GM13976 (cell line): ENCODE results near the gene PREX1.

Experiments used
- DNase-seq: peaks from one replicate; pipeline ENCODE4 v3.0.0; 2012; ENCODE audit warnings: low spot score
- CTCF ChIP-seq: IDR thresholded peaks from 2 replicates; pipeline ENCODE4 v1.5.1; 2012; ENCODE audit warnings: borderline replicate concordance, mild to moderate bottlenecking; ENCODE audit not compliant: insufficient read depth; ENCODE audit errors: extremely low read depth, missing control alignments, control extremely low read depth
- in situ Hi-C: fragments of 300-500 bp; cut with MboI; formaldehyde crosslinking; loops from one replicate; pipeline ENCODE4 v1.12.0; 2022; ENCODE audit warnings: low sequenced_read_pairs, mixed read lengths, inconsistent platforms; ENCODE audit not compliant: unreplicated experiment

Gene PREX1

DNA sequence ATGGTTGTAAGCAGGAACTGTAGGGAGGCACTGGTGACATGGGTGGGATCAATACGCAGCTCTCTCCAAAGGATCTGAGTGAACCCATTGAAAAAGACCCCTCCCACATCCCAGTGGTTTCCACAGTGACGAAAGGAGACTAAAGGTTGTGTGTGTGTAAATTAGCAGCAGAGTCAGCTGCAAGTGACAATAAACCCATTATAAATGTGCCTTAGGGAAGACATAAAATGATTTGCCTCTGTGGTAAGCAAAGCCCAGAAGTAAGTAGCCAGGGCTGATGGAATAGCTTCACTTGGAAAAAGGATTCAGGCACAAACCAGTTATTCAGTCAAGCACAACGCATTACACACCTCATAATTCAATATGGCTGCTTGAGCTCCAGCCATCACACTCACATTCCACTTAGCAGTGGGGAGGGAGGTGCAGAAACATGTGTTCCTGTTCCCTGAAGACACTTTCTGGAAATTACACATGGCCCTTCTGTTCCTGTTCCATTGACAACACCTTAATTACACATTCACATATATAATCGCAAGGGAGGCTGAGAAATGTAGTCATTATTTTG, 231.4 kb downstream of the PREX1 start:
- no peak for TF ChIP-seq CTCF
- in situ Hi-C loops: no loop called here
- no peak for DNase-seq

- DNase-seq: no peak
- TF ChIP-seq CTCF: no peak
- in situ Hi-C loops: no loop called here
Measured at GRCh38 chr20:48595495-48596333, 232.1 kb downstream of the PREX1 start.

GRCh38 chr20:48594533-48594932, 233.3 kb downstream of the PREX1 start:
- in situ Hi-C loops: no loop called here
- DNase-seq: no peak
- TF ChIP-seq CTCF: no peak

DNA sequence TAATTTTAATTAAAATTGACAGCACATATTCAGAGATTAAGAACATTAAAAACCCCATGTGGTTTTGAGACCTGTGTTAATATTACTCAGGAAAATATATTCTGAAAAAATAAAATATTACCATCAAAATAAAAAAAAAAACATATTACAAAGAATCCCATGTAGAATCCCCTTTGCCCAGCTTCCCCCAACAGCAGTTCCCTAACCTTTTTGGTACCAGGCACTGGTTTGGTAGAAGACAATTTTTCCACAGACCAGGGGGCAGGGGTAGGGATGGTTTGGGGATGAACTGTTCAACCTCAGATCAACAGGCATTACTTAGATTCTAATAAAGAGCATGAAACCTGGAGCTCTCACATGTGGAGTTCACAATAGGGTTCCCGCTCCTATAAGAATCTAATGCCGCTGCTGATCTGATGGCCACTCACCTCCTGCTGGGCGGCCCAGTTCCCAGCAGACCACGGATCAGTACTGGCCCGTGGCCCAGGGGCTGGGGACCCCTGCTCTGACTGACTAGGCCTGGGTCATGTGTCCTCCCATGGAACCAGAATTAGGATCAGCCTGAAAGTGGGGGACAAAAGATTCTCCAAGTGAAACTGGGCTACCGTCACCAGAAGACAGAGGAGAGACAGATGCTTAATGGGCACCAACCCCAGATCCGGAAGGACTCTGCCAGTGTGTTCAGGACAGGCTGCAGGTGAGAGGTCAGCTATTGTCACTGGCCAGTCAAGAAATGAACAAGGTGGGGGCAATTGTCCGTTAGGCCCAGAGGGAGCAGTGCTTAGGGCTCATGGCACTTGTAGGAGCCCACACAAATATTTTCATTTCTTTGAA, 235.5 kb downstream of the PREX1 start:
- no peak for TF ChIP-seq CTCF
- DNase-seq: no peak
- in situ Hi-C loops: no loop called here

DNA sequence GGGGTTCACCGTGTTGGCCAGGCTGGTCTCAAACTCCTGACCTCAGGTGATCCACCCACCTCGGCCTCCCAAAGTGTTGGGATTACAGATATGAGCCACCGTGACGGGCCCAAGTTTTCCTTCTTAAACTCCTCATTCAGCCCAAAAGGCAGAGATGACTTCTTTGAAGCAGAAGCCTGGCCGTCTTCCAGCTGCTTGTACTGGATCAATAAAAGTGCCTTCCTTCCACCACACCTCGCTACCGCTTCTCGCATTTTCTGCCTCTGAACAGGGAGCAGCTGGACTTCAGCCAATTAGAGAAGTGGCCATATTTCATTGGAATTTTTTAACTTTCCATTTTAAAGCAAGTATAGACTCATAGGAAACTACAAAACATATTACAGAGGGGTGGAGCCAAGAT, 241.1 kb downstream of the PREX1 start:
- in situ Hi-C loops: no loop called here
- TF ChIP-seq CTCF: no peak
- no peak for DNase-seq

- no peak for DNase-seq
- in situ Hi-C loops: no loop called here
- TF ChIP-seq CTCF: no peak
Measured at GRCh38 chr20:48585061-48585870, 242.5 kb downstream of the PREX1 start.
